ENCODE results near the gene SHISAL2B.

DNA sequence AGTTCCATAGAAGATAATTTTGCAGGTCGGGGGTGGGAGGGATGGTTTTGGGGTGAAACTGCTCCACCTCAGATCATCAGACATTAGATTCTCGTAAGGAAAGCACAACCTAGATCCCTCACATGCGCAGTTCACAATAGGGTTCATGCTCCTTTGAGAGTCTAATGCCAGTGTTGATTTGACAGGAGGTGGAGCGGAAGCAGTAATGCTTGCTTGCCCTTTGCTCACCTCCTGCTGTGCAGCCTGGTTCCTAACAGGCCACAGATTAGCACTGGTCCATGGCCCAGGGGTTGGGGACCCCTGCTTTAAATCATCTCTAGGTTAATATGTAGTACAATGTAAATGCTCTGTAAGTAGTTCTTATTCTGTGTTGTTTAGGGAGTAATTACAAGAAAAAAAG is 10.5 kb downstream of the SHISAL2B start:
- TF ChIP-seq, protein P1, sequence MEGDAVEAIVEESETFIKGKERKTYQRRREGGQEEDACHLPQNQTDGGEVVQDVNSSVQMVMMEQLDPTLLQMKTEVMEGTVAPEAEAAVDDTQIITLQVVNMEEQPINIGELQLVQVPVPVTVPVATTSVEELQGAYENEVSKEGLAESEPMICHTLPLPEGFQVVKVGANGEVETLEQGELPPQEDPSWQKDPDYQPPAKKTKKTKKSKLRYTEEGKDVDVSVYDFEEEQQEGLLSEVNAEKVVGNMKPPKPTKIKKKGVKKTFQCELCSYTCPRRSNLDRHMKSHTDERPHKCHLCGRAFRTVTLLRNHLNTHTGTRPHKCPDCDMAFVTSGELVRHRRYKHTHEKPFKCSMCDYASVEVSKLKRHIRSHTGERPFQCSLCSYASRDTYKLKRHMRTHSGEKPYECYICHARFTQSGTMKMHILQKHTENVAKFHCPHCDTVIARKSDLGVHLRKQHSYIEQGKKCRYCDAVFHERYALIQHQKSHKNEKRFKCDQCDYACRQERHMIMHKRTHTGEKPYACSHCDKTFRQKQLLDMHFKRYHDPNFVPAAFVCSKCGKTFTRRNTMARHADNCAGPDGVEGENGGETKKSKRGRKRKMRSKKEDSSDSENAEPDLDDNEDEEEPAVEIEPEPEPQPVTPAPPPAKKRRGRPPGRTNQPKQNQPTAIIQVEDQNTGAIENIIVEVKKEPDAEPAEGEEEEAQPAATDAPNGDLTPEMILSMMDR (IDR thresholded peaks at IDR 0.05), result no peak
- TF ChIP-seq POLR2A (IDR thresholded peaks at IDR 0.05; ENCODE audit: low read depth) (no peak), EP300 (IDR thresholded peaks at IDR 0.05) (no peak)
